Hematopoietic multipotent progenitor cell treated with erythropoietin and hydrocortisone succinate and interleukin-3 and kit ligand, for 8 days (in vitro differentiated cells): ENCODE data around the gene SEMA5B.
A peak's percentile ranks its signal among the peaks of the same experiment; 100 is the strongest.

Experiments
- DNase-seq: peaks from one replicate; pipeline ENCODE4 v3.0.0-alpha.2; 2015

Gene SEMA5B

DNA sequence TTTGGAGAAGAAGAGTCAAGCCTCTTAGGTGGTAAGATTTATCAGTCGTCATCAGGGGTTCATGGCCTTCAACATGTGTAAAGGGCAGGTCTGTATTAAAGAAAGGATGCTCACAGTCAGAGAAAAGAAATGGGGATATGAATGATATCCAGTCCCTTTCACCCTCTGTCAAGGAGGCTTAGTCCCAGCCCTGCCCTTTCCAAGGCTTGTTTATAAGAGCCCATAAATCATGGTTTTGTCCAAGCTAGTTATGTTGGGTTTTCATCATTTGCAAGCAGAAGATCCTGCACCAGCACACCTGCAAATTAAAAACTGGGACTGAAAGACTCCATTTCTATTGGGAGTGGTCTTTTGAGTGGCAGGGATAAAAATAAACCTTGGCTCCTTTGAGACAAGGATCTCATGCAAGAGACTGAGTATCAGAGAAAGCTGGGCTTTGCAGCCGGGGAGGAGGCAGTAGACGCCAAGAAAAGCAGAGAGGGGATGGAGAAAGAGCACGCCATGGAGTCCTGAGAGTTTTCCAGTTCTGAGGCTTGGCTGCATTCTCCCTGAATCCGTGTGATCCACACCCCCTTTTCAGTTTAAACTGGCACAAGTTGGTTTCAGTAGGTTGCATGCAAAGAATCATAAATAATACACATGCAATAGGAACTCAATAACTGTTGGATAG lies 26.7 kb upstream of the SEMA5B start:
- DNase-seq, result no peak

DNA sequence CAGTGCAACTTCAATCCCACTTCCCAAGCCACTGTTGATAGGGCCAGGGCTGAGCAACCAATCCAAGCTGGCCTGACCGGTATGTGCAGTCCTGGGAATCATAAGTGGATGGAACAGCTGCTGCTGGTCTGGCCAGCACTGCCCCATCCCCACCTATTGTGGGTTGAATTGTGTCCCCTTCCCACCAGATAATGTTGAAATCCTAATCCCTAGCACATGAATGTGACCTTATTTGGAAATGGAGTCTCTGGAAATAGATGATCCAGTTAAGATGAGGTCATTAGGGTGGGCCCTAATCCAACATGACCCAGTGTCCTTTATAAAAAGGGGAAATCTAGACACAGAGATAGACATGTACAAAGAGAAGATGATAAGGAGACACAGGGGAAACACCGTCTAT lies 25.5 kb upstream of the SEMA5B start:
- no peak for DNase-seq

DNA sequence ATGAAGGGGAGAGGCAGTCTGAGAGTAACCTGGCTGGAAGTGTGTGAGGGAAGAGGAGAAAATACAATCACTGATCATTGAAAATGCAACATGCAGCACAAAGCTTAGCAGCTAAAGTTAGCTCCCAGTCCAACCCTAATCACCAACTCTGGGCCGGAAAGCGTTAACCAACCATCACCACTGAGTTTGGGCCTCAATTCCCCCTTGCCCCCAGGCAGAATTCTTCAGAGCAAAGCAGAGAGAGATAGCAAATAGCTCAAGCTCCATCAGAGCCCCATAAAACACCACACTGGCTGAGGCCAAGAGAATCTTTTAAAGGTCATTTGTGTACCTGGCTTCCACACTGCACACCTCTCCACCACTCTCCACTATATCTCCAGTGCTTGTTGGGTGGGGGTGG lies 23.1 kb upstream of the SEMA5B start:
- DNase-seq, result no peak

DNA sequence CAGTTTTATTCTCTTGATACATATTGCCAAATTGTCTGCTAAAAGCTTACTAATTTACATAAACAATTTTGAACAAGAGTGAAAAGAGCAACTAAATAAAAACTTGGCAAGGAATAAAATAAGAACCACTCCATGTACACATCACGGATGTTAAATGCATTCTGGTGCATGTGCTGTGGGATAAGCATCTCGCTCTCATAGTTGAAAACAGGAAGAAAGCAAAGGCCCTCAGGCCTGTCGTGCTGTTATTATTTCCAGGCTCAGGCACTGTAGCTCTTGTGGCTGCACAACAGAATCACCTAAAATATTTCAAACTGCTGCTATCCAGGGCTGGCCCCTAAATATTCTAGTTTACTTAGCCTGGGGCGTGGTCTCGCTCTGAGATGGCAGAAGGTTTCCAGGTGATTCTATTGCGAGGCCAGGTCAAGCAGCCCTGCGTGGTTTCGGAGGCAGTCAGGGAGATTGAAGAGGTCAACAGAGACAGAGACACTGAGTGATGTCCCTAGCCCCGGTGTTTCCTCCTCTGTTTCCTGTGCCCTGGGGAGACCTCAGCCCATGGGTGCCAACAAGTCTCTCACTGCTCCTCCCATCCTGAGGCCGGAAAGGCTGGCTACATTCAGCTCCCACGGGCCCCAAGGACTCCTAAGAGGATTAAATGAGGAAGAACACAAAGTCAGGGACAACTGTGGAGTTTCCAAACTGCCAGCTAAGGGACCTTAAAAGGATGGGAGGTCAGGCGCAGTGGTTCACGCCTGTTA lies 21.1 kb upstream of the SEMA5B start:
- no peak for DNase-seq

DNA sequence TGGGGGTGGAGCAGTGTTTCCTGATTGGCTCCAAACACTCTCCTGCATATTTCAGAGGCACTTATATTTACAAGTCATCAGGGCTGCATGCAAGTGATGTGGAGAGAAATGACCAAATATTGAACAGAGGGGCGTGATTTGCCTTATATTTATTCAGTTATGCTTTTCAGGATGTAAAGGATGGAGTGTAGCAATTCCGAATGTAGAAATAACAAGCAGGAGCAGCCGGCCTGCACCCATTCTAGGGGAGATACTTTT lies 19.4 kb upstream of the SEMA5B start:
- no peak for DNase-seq

DNA sequence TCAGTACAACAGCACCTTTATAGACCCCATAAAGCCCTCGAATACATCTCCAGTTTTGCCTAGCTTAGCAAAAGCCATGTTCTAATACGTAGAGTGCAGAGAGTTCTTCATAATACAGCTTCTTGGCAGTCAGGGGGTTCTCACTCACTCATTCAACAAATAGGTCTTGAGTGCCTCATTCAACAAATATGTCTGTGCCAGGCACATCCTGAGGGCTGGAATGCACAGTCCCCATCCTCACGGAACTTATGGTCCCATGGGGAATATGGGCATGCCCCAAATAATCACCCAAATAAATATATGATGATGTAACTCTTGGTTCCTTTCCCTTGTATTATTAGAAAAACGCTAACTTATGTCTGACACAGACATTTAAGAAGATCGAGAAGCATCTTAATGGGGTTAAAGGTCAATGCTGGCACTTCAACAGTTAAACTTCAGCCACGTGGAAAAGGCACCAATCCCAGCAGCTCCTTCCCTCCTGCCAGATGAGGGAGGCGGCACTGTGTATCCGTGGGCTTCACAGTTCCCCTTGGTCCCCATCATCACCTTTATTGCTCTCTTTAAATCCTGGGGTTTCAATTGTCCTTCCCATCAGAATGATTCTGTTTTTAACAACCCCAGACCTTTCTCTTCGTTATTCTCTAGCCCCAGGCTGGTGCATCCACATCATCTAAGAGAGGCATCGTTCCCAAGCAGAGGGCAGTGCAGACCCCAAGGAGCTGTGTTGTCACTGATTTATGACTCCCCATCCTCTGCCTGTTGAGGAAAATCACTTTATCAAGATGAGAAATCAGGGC lies 18.9 kb upstream of the SEMA5B start:
- no peak for DNase-seq

DNA sequence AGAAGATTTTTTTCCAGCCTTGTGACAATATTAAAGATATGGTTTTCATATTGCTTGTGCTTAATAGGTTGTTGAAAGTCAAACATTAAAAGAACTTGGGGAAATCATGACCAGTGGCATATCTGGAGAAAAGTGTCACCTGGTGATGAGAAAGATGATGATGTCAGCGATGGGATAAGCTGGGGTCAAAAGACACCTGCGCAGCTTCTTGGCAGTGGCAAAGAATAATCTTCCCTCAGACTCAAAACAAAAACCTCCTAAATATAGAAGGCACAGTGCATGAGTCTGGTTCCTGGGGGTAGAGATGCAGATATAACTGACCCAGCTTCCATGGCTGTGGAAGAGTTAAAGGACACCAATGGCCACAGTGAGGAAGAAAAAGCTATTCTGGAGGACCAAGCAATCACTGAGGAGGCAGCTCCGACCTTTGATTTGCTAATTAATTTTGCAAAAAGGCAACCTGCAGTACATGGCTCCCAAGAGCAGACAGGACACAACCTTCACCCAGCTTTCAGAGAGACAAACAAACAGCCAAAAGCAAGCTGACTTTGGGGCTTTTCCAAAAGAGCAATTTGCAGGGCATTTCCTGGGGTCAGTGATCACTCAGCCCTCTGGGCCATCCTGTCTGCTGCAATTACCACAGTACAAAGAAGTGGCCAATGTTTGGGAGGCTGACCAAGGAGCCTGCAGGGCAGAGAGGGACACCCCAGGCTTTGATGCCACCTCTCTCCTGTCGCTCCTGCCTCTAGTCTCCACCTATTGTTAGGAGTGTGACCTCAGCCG lies 17.6 kb upstream of the SEMA5B start:
- no peak for DNase-seq

DNA sequence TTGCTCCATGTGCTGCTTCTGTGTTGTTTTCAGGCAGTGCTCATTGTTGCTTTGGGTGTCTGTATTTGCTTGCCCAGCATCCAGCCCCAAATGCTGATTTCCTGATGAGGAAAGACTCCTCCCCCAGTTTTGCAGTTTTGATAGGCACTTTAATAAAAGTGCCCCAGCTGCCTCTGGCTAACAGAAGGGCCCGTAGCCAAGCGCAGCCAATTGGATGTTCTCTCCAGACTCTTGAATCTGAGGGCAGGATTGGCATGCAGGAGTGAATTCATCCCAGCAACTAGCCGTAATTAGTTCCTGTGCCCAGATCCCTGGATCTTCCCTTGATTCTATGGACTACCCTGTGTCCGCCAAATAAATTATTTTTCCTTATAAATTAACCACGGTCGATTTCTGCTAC lies 14.8 kb upstream of the SEMA5B start:
- DNase-seq, result no peak

DNA sequence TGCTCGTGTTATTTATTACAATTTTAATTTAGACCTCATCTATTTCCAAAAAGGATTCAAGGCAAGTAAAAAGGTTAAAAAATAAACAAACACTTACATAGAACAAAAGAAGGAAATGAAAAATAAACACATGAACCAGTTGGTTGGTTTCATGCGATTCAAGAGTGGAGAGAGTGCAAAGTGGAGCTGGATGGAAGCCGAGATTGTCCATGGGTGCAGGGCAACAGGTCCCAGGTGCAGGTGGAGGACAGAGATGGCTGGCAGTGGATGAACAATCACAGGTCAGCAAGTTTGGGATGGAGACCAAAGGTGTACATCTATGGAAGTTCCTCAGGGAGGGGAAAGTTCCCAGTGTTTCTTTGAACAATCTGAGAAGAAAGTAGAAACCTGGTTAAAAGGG lies 11.6 kb upstream of the SEMA5B start:
- no peak for DNase-seq

DNA sequence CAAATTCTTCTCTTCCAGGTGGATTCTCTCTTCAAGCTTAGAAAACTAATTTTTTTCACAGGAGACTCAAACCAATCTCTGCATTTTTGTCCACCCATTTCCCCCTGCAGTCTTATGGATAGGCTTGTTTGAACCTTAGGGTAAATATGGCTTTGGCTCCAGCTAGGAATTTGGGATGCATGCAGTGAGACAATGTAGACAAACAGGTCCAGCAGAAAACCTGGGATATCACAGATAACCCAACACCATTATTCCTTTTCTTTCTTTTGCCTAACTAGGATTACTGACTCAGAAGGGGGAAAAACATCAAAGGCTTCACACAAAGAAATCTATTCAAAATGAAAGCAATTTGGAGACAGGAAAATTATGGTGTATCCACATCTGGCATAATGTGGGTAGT lies 11.2 kb upstream of the SEMA5B start:
- no peak for DNase-seq

DNA sequence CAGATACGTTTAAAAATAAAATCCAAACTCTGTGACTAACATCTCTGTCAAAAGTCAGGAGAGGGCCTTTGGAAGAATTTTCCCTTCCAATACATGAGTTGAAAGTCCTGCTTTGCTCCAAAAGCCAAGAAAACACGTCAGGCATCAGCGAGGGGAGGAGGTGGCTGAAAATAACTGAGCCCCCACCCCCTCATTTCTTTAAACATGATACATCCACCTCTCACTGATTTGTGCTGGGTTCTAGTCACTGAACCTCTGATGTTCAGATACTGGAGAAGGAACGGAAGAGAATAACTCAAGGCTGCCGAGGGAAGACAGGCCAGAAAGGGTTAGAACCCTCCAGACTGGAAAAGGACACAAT lies 9.4 kb upstream of the SEMA5B start:
- DNase-seq, result no peak

DNA sequence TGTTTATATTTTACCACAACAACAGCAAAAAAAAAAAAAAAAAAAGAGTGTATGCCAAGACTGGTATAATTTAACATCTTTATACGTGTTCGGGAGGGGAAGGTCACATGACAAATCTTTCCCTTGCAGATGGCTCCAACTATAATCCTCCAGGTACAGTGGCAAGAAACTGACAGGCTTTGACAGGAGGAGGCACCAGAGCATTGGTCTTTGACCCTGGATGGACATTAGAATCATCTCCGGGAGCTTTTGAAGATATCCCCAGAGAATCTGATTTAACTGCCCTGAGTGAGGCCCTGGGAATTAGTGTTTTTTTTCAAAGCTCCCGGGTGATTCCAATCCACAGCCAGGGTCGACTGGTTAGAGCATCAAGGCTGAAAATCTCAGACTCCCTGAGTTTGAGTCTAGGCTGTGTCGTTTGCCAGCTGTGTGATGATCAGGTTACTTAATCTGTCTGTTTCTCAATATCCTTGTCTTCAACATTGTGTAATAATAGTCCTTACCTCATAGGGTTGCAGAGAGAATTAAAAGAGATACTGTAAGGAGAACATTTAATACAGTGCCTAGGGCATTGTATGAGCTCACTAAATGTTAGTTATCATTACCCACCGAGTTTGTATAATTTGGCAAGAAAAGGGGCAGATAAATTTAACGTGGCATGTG lies 8.9 kb upstream of the SEMA5B start:
- no peak for DNase-seq

DNA sequence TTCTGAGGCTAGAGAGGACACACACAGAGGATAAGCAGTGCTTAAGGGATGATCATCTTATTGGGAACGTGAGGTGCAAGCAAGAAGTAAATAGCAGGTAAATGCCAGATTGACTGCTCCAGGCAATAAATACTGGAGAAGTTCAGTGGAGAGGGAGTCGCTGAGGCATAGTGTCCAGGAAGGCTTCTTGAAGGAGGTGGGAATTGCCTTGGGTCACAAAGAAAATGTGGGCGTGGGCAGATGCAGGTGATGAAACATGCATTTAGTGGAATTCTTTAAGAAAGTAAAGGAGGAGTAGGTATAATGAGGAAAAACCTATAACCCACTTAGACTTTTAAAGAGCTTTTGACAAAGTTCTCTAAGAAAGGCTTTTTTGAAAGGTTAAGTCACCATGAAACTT lies 7.4 kb upstream of the SEMA5B start:
- no peak for DNase-seq

DNA sequence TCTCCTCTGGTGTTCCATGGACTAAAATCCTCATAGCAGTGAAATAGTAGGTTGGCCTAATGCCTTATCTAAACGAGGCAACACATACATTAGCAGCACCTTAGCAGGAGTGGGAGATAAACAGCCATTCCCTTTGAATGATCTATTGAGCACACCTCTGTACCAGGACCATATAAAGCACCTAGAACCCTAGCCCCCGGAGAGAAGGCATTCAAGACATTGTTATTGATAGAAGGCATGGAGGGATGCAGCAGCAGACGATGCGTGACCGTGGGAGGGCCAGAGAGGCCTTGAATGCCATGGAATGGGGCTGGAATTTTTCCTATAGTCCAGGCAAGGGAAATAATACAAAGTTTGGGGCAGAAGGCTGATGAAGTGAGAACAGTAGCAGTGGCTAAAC lies 6.6 kb upstream of the SEMA5B start:
- no peak for DNase-seq

DNA sequence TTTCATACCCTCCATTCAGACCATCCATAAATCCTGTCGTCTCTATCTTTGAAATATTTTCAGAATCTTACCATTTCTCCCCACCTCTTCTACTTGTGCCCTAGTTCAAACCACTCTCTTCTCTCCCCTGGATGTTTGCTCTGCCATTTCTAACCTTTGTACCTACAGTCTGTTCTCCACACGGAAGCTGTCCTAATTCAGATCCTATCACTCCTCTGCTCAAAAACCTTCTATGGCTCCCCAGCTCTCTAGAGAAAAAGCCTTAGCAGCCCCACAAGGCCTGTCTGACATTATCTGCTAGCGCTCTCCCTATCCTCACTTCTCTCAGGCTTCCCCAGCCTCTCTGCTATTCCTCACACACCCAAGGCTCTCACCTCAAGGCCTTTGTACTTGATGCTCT lies 4.5 kb upstream of the SEMA5B start:
- no peak for DNase-seq

DNA sequence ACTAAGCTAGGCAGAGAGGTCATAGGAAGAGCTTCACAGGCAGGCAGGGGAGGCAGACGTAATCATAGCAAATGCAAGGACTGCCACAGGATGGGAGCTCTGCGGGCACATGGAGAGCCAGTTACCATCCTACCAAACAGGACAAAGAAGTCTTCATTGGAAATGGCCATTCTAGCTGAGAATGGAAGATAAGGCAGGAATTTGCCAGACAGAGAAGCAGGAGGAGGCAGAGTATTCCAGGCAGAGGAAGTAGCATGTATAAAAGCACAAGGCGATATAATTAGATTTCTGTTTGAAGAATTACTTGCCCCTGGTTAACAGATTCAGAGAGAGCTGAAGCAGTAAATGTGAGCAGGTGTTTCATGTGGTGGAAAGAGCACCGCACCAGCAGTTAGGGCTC lies 3.5 kb upstream of the SEMA5B start:
- DNase-seq, result no peak

DNA sequence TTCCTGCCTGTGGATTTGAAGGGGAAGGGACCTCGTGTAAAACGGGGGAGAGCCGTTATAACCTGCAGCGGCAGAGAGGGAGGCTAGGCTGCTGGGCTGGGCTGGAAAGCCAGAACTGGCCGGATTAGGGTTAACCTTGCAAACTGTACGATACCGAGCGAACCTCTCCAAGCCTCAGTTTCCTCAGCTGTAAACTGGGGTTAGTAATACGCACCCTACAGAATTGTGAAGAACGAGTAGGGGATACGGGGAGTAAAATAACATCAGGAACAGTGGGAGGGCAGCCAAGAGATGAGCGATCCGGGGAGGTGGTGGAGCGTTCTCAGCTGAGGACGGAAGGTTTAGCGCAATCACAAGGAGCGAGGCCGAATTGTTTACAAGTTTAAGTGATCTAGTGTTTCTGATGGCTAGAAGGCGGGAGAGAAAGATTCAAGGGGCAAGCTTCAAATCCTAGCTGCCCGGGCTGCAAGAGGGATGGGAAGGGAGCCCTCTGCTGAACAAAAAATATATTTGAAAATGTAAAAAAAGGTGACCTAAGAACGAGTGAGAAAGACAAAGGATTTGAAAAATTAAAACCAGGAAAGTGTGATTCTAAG lies 768 bp upstream of the SEMA5B start:
- peak; percentile 60 for DNase-seq

DNA sequence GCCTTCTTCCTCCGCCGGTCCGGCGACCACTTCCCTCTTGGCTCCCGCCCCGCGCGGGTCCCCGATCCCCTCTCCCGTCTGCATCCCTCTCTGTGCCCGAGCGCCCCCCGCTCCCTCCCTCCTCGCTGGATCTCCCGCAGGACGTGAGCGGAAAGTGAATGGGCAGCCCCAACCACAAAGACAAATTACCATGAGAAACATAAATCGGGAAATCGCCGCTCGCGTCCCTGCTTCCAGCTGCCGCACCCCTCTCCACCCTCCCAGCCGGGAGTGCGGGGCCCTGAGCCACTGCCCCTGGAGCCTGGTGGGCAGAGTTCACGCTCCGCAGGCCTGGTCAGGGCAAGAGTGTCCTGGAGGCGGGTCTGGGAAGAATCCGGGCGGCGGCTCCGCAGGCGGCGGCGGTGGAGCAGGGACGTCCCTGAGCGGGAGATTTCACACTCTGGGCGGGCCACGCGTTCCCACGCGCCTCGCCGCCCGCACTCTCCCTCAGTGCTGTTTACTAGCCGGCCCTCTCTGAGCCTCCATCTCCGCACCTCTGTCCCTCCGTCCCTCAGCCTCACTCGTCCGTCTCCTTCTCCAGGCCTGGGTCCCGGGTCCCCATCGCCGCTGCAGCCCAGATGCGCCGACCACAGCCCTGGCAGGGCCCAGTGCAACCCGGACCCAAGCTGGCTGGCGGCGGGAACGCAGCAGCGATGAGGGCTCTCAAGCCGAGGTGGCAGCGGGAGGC lies 835 bp downstream of the SEMA5B start:
- no peak for DNase-seq

DNA sequence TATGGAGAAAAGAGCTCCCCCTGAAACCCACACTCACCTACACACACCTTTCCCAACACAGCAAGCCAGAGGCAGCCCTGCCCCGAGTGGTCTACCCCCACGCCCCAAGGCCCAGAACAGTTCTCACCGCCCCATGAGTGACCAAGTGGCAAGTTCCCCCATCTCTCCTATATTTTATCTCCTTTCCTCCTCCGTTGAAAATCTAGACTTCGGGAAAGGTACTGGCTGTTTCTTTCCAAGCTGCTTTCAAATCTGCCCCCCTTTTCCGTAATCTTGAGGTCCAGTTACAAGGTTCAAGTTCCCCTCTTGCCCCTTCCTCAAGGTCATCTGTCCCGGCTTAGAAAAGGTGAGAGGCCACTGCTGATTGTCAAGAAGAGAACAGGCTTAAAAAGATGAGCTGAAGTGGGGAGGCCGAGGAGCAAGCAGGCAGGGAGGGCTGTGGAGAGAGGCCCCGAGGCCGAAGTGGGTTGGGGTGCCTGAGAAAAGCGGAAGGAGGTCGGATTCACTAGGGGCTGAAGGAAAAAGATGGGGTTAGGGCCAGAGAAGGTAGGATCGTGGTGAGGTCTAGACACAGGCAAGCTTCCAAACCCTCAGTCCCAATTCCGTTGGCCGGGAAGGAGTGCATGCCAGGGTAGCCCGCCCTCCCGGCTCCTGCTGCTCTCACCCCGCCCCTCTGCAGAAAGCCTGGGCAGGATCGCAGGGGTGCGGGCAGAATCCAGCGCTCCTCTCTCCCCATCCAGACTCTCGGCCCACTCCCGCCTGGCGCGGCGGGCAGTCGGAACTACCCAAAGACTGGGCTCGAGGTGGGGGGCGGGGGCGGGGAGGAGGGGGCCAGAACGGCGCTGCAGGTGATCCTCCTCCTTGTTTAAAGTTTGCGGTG lies 1.7 kb downstream of the SEMA5B start:
- DNase-seq, result no peak

DNA sequence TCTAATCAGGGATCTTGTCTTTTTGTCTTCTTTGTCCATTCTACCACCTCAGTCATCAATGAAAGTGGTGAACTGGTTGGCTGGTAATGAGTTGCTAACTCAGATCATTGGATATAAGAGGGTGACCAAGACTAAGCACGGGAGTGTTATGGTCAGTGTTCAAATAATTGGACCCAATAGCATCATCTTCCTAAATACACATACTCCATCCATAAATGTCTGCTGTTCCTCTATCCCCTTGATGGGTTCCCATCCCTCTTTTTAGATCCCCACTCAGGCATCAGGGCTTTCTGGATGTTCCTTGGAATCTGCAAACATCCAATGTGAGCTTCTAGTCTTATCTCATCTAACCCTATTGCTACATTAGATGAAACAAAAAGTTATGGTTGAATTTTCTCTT lies 3.5 kb downstream of the SEMA5B start:
- DNase-seq, result no peak

DNA sequence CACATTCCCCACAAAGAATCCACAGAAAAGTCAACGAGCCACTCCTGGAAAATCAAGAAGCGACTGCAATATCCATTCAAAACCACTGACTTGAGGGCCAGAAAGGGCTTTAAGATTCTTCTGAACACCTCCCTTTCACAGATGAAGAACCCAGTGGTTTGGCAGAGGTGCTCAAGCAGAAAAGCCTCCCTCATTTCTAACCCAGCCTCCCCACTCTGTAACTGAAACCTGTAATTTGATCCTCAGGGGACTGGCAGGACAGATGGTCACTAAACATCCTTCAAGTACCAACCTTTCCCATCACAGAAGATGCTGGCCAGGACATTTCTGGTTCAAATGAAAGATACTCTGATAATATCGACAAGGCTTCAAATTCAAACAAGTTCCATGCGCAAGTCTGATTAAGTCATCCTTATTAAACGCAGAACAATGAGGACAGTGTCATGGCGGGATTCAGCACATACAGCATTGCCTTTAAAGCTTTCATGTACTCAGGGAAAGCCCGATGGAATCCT lies 5.5 kb downstream of the SEMA5B start:
- no peak for DNase-seq
